GM04504 (cell line): ENCODE data around the gene TCOF1.

ENCODE experiments used
- DNase-seq: peaks from one replicate; pipeline ENCODE4 v3.0.0-alpha.2; 2012; ENCODE audit warnings: low read depth

The TCOF1 gene

DNA sequence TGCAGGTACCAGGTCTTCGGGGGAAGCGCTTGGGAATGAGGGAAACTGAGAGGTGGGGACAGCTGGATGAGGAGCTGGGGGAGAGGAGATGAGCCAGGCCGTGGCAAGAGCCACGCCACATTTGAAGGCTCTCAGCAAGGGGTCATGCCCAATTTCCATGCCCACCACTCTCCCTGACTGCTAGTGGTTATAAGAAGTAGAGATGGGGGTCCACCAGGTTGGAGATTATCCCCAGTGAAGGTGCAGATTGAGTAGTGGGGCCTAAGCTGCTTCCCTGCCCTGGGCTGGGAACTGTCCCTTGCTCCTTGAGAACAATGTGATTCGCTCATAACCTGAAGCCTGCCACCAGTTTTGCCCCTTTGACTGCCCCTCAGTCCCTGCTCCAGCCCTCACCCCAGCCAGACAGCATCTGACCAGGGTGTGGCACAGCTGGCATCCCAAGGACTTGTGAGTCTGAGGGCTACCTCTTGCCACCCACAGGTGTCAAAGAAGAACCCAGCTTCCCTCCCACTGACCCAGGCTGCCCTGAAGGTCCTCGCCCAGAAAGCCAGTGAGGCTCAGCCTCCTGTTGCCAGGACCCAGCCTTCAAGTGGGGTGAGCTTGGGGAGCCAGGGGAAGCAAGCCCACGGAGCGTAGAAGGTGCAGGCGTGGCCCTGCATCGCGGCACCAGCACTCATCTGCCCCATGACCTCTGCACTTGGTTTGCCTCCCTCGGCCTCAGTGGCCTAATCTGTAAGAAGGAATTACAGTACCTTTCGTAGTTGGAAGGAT is 33.8 kb downstream of the TCOF1 start:
- no peak for DNase-seq

DNA sequence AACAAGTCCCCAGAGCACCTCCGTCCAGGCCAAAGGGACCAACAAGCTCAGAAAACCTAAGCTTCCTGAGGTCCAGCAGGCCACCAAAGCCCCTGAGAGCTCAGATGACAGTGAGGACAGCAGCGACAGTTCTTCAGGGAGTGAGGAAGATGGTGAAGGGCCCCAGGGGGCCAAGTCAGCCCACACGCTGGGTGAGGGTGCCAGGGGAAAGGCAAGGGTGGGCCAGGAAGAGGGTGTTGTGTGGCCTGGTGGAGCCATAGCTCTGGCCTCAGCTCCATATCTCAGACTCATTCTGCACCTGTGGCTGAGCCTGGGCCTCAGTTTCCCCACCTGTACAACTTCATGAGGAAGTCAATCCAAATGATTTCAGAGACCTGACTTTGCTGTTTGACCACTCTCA is 34.5 kb downstream of the TCOF1 start:
- DNase-seq: no peak

DNA sequence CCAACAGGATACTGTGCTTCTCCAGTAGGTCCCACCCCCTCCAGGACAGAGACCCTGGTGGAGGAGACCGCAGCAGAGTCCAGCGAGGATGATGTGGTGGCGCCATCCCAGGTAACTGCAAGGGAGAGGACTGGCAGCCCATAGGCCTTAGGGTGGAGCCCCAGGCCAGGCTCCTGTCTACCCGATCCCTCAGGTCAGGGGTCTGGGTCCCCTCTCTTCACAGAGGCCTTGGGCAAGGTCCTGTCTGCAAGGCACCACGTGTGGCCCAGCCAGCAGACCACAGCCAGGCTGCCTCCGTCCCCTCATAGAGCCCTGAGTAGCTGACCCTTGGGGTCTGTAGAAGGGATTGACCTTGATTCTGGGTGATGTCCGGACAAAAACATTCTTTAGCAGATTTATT is 35.2 kb downstream of the TCOF1 start:
- no peak for DNase-seq

DNA sequence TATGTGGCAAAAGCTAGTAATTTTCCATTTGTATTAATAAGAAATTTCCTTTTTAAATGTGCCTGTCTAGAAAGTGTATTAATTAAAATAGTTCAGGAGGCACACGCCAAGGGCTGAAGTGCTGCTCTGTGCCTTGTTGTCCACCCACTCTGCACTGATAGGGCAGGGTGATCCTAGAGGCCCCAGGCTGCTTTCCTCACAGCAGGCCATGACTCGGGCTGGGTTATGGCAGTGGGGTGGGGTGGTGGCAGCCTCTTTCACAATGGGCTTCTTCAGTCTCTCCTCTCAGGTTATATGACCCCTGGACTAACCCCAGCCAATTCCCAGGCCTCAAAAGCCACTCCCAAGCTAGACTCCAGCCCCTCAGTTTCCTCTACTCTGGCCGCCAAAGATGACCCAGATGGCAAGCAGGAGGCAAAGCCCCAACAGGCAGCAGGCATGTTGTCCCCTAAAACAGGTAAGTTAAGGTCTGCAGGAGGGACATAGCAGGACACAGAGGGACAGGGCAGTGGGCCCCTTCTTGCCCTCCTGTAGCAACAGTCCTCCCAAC is 35.7 kb downstream of the TCOF1 start:
- no peak for DNase-seq

DNA sequence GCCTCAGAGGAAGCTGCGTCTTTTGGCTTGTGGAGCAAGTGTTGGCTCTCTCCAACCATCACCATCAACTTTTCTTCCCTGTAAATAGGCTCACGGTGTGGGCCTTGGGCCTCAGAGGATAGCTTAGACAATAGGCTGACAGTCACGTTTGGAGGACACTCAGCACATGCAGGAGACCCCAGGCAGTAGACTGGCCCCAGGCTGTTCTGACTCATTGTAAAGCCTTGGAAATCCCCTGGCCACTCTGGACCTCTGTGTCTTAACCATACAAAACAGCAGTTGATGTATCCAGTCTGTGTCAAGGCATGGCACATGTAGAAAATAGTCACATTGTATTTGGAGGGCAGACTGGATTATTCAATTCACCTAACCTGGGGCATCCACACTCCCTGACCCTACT is 36.6 kb downstream of the TCOF1 start:
- DNase-seq: no peak

DNA sequence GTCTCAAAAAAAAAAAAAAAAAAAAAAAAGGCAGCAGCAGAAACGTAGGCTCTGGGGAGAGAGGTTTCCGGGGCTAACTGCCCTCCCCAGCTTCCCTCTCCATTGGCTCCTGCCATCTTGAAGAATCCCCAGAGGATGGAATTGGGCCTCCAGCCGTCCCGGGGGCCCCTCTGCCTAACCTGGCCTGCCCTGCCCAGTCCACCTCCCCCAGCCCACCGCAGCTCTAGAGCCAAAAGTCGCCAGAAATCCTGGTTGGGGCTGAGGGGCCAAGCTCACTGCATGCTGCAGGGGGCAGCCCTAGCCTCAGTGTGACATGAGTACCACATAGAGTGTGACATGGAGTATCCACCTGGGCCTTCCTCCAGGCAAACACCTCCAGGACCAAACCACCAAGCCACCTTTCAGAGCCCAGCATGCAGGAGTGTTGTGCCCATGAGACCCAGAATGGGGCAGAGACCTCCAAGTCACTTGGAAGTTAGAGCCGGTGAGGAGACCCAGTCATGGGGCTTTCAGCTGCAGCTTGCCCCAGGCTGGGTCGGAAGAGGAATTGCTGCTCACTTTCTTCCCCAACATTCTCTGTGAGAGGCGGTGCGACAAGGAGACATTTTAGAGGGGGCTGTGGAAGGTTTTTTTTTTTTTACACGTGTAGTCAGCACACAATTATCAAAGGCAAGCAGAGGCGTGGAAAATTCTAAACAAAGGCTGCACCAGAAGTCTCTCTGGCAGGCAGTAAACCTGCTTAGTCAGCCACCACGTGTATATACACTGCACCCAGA is 37.6 kb downstream of the TCOF1 start:
- no peak for DNase-seq

DNA sequence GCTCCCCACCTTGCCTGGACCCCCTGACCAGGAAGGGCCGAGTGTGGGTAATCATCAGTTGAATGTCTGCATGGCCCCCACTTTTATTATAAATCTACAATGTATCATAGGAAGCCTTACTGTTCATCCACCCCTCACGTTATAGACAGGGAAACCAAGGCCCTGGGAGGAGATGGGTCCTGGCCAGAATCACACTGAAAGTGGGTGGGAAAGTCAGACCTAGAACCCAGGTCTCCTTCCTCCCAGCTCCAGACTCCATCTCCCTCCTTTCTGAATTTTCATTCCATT is 38.1 kb downstream of the TCOF1 start:
- no peak for DNase-seq

DNA sequence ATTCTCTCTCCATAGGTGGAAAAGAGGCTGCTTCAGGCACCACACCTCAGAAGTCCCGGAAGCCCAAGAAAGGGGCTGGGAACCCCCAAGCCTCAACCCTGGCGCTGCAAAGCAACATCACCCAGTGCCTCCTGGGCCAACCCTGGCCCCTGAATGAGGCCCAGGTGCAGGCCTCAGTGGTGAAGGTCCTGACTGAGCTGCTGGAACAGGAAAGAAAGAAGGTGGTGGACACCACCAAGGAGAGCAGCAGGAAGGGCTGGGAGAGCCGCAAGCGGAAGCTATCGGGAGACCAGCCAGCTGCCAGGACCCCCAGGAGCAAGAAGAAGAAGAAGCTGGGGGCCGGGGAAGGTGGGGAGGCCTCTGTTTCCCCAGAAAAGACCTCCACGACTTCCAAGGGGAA is 38.8 kb downstream of the TCOF1 start:
- no peak for DNase-seq

DNA sequence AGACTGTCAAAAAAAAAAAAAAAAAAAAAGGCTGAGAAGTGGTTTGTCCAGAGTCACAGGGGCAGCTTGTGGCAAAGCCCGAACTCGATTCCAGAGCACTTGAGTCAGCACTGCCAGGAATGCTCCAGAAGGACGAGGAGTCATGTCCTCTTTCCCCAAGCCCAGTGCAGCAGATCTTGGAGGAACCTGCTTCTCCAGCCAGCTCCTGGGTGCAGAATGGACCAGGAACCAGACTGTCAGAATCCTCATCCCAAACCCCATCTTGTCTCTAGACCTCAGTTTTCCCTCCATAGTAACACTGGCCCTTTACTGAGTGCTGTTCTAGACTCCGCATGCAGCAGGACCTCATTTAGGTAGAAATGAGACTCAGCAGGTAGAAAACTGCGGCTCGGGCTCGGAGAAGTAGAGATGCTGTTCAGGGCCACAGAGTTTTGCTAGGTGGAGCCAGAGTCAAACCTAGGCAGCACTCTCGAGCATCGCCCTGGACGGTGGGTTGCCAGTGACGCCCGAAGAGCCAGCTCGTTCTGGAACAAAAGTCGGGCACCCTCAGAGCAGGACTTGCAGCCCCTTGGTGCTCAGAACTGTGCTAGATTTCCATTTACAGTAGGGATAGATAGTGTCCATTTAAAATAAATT is 39.8 kb downstream of the TCOF1 start:
- peak; percentile 16 for DNase-seq

DNA sequence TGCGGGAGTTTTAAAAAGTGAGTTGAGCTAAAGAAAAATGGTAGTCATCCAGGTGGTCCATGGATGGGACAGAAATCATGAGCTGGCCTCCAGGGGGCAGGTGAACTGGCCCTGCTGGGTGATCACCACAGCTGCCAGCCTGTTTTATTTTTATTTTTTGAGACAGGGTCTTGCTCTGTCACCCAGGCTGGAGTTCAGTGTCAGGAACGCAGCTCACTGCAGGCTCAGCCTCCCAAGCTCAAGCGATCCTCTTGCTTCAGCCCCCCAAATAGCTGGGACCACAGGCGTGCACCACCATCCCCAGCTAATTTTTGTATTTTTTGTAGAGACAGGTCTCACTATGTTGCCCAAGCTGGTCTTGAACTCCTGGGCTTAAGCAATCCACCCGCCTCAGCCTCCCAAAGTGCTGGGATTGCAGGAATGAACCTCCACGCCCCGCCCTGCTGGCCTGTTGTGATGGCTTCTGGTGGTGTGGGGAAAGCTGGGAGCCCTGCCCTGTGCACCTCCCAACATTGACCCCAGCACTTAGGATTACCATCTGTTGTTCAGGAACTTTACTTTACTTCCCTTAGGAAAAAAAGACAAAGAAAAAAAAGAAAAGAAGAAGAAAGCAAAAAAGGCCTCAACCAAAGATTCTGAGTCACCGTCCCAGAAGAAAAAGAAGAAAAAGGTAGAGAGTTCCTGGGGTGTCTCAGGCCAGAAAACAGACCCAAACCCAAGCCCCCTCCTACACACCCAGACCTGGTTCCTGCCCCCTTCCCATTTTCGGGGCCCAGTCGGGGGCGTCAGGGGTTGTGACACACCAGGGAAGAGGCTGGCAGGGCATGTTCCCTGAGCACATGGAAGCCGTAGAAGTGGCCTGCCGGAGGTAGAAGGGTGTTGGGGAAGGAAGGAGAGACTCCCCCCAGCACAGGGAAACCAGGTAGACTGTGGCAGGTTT is 40.6 kb downstream of the TCOF1 start:
- no peak for DNase-seq

DNA sequence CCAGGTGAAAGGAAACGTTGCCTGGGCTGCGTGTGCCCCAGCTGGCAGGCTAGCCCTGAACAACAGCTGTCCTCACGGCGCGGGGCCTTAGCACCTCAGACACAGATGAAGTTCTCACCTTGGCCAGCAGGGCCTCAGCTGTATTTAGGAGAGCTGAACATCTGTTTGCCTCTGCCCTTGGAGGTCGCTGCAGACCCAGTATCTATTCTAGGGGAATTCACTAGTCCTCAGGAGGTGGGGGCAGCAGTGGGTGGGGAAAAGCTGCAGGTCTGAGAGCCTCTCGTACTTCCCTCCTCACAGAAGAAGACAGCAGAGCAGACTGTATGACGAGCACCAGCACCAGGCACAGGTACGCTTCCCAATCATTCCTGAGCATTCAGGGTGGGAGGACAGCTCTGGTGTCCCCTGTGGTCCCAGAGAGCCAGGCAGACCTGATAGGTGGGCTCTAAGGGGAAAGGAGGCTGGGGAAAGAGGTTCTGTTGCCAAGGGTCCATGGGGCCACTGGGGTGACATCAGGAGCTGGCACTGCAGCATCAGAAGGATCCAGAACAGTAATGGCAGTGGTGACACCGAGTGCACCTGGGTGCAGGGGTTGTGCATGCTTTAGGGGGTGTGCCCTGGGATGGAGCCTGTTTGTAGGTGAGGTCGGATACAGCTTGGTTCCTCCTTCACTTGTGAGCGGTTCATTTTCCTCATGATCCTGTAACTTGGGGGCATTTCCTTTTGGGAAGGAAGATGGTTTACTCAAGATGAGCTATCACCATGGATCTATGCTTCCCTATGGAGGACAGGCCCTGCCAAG is 41.4 kb downstream of the TCOF1 start:
- no peak for DNase-seq

DNA sequence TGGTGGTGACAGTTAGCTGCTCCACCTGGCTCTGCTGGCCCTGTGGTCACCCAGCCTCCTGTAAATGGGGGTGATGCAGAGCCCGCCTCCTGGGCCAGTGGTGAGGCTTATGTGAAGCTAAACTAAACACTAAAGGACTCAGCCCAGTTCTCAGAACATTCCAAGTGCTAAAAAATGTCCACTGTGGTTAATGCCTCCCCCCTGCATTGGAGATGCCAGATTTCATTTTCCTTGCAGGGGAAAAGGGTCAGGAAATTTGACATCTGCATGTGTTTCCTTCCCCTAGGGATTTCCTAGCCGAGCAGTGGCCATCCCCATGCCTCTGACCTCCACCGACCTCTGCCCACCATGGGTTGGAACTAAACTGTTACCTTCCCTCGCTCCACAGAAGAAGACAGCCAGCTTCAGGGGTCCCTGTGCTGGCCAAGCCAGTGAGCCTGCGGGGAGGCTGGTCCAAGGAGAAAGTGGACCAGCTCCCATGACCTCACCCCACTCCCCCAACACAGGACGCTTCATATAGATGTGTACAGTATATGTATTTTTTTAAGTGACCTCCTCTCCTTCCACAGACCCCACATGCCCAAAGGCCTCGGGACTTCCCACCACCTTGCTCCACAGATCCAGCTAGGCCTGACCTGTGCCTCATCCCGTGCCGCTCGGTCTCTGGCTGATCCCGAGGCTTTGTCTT is 42.2 kb downstream of the TCOF1 start:
- DNase-seq: no peak

DNA sequence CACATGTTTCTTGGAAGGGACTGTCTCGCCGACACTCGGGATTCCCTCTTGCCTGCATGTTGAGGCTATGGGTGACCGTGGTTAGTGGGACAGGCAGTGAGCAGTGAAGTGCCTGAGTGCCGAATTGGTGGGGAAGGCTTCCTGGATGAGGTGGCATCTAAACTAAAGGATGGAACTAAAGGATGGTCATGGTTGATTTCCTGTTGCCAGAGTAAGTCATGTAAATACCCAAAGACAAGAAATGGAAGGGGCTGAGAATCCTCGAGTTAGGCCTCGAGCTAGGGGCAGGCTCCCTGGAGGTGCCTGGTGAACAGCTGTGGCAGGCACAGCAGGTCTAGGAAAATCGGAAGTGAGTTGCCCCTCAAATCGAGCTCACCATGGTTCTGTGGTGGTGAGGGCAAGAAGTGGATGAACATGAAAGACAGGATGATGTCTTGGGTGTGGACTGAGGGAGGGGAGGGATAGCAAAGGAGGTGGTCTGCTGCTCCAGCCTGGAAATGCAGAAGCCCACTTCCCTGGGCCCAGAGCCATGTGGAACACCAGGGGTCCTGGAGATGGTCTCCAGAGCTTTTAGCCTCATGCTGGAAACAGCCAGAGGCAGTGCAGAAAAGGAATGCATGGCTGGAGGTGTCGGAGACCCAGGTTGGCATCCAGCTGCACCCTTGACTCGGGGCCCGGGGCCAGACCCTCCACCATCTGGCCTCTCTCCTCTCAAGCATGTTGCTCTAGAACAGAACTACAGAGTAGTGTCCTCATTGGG is 43.0 kb downstream of the TCOF1 start:
- DNase-seq: no peak

DNA sequence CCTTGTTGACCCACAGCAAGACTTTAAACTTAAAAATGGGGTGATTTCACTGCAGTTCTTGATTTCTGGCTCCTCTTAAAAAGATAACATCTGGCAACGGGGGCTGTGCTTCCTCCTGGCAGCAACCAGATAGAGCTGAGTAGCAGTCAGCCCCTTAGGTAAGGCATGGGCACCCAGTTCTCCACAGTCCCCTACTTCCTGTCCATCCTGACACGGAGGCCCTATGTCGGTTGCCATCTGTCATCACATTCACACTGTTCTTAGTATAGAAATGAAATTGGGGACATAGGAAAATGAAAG is 43.5 kb downstream of the TCOF1 start:
- DNase-seq: no peak

DNA sequence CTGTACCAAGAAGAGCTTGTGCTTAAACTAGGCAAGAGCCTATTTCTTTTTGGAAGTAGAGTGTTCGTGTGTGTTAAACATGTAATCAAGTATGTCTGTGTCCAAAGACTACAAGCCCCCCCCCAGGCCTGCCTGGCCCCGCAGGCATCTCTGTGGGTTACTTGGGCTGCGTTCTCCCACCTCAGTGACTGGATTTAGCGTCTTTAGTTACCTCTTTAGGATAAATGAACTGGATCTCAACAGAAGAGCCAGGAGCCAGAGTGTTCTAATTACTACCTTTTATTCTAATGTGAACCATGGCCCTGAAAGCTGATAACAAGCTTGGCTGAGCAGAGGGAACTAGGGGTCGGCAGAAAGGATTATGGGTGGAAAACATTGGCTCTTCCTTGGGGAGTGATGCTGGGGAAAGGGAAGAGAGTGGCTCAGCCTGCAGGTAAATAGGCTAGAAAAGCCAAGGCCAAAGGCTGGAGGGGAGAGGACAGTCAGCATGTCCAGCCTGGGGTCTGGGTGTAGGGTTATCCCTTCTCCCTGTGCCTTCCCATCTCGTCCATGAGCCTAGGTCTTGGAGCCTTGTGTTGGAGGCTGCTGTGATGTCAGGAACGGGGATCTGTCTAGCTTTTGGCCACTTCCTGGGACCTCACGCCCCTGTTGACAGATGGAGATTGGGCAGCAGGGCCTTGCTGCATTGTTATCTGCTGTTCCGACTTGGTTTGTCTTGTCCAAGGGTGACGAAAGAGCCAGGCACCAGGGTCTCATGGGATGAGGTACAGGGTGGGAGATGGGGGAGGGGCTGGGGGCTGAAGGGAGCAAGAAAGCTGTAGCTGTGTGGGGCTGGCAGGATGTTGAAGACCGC is 44.1 kb downstream of the TCOF1 start:
- DNase-seq: no peak

DNA sequence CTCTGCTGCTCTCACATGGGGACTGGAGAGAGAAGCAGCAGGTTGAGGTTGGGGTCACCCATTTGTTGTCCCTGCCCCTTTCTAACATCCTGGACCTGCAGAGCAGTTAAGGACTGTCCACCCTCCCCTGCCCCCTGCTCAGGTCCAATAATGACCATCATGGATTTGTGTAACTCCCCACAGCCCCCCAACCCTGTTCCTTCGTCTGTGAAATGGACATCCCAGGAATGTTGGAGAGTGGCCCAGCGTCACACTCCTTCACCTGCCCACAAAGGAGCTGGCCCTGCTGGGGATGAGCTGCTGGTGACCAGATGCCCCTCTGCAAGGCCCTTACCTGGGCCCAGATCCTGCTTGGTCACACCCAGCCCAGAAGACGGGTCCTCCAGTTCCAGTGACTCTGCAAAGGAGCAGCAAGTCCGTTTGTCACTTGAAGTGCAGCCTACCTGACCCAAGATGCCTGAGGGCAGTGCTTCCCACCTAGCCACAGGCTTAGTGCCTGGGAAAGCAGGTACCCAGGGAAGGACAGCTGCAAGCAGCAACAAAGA is 44.8 kb downstream of the TCOF1 start:
- no peak for DNase-seq

DNA sequence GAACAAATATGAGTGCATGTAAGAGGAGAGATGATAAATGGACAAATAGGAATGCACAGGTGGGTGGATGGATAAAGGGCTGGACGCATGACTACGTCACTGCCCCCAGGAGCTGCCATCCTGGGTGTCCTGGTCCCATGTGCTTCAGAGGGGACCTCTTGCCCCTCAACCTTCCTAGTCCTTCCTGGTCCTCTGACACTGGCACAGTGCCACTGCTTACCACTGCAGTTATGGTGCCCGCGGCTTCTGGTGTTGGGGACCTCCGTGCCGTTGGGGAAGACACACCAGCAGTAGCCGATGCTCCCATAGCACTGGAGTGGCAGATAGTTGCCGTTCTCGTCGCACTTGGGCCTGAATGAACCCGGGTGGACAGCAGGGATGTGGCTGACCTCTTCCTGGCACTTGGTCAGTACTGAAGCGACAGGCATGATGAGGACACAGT is 45.4 kb downstream of the TCOF1 start:
- no peak for DNase-seq

DNA sequence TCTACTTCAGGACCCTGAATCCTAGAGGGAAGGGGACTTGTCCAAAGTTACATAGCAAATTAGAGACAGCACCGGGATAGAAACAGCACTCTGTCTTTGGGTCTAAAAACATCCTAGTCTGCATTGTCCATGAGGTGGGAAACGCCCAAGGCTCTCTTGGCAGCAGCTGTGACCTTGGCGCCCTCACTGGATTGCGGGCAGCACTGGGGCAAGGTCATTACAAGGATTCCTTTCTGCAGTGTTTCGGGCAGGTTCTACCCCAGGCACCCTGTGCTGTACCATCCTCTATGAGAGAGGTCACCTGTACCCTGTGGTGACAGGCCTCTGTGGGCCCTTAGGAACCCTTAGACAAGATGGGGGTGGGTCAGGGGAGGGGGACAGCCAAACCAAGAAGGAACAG is 46.6 kb downstream of the TCOF1 start:
- DNase-seq: no peak

DNA sequence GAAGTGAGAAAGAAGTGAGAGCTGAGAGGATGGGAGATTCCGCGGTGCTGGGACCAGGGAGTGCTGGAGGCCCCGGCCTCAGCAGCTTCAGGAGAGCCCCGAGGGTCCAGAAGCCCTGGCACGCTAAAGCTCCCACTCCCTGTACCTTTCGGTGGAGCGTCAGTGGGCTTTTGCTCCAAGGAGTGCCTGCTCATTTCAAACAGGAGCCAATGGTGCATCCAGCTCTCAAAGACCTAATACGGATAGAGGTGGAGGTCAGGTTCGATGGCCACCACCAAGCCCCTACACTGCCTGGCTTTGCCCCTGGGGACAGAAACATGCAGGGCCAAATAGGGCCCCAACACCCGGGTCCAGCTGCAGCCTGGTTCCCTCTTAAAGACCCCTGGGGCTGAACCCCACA is 47.0 kb downstream of the TCOF1 start:
- DNase-seq: no peak
